HUES6 (cell line): ENCODE data around the gene MBD2.
"Not testable (repeated sequence)": the region's sequence is repeated elsewhere in the genome, so short reads cannot be mapped to it uniquely, and the experiment has no call there.

Experiments
- H3K27ac ChIP-seq: 2 replicates; pipeline ENCODE4 v1.7.0; 2013; ENCODE audit warnings: low read depth, mild to moderate bottlenecking, low read length, inconsistent platforms
- H3K27me3 ChIP-seq: 2 replicates; pipeline ENCODE4 v1.6.1; 2013; ENCODE audit warnings: low read length; ENCODE audit not compliant: control insufficient read depth, insufficient read depth
- H3K36me3 ChIP-seq: 2 replicates; pipeline ENCODE4 v1.6.1; 2013; ENCODE audit warnings: low read length; ENCODE audit not compliant: control insufficient read depth, insufficient read depth
- H3K4me1 ChIP-seq: 2 replicates; pipeline ENCODE4 v1.6.1; 2013; ENCODE audit warnings: low read length; ENCODE audit not compliant: control insufficient read depth, insufficient read depth
- H3K4me3 ChIP-seq: 2 replicates; pipeline ENCODE4 v1.5.1; 2013; ENCODE audit warnings: low read depth, low read length
- H3K9ac ChIP-seq: one replicate; pipeline ENCODE4 v1.6.1; 2013; ENCODE audit warnings: mild to moderate bottlenecking, low read length
- H3K9me3 ChIP-seq: 2 replicates; pipeline ENCODE4 v1.6.1; 2013; ENCODE audit warnings: low read depth, low read length; ENCODE audit not compliant: control insufficient read depth, insufficient read depth

MBD2 gene

DNA sequence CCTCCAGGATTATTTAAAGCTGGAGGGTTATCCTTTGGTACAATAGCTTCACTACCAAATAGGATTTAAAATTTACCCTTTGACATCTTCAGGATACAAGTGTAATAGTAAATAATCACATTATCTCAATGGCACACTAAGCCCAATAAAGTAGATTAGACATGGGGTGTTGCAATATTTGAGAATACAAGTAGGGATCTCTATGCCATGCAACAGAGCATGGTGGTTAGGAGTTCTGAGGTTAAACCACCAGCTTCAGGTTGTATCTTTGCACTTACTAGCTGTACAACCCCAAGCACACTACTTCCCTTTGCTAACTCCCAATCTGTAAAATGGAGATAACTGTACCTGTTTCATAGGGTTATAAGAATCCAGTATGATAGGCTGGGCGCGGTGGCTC is 6.2 kb downstream of the MBD2 start:
- Histone ChIP-seq H3K27ac (no peak overlapping the region), H3K4me1 (peaks cover 9% of the 10 kb centered on the region; the same call in 1 of the 2 replicates), H3K36me3 (0 out of 2 replicates have a peak, but pooled peaks cover 3% of the 10 kb centered on the region), H3K27me3 (no peaks in the 10 kb centered on the region), H3K9ac (no peak overlapping the region), H3K4me3 (no peak overlapping the region), H3K9me3 (no peaks in the 10 kb centered on the region)

DNA sequence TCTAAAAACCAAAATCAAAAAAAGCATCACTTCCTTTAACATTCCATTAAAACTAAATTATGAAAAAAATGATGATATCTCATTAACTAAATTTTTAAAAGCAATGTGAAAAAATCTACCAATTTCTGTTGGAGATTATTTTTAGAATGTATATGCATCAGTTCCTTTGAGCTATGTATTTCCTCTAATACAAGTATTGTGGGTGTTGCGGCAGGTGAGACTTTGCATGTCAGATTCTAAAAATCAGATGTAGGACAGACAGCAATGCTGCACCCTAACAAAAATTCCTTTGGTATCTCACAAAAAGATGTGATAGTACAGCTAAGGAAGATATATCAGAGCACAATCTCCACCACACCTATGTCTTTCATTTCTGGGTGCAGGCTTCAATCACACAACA is 6.8 kb downstream of the MBD2 start:
- Histone ChIP-seq H3K9me3 (no peaks in the 10 kb centered on the region), H3K36me3 (0 out of 2 replicates have a peak, but pooled peaks cover 3% of the 10 kb centered on the region), H3K27ac (no peak overlapping the region), H3K4me1 (peaks cover 6% of the 10 kb centered on the region; the same call in 1 of the 2 replicates), H3K27me3 (no peaks in the 10 kb centered on the region), H3K9ac (no peak overlapping the region), H3K4me3 (no peak overlapping the region)

GRCh38 chr18:54215069-54215468 is 9.4 kb downstream of the MBD2 start:
- Histone ChIP-seq H3K27ac (no peak overlapping the region), H3K9ac (no peak overlapping the region), H3K27me3 (no peaks in the 10 kb centered on the region), H3K4me1 (peaks cover 3% of the 10 kb centered on the region; the same call in 1 of the 2 replicates), H3K36me3 (no peaks in the 10 kb centered on the region), H3K4me3 (no peak overlapping the region), H3K9me3 (no peaks in the 10 kb centered on the region)

DNA sequence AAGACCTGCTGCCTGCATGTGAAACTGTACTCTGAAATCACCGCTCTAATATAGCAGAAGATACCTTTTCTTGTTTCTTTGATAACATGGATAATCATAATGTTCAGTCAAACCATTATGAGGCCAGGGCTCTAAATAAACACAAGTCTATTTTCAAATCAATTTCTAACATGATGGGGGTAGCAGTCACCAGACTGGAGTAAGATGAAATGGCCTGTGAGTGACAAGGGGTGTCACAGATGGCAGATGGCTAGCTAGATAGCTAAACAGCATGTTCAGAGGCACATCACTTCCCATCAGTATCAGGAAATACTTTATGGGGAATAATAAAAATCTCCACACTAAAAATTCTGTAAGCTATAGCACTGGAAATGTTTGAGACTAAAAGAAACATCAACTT is 14.0 kb downstream of the MBD2 start:
- no peaks in the 10 kb centered on the region for H3K36me3 ChIP-seq
- no peaks in the 10 kb centered on the region for H3K27me3 ChIP-seq
- H3K9ac ChIP-seq, result no peak overlapping the region
- no peaks in the 10 kb centered on the region for H3K9me3 ChIP-seq
- H3K4me3 ChIP-seq, result no peak overlapping the region
- no peak overlapping the region for H3K27ac ChIP-seq
- no peaks in the 10 kb centered on the region; the same call in 1 of the 2 replicates for H3K4me1 ChIP-seq

DNA sequence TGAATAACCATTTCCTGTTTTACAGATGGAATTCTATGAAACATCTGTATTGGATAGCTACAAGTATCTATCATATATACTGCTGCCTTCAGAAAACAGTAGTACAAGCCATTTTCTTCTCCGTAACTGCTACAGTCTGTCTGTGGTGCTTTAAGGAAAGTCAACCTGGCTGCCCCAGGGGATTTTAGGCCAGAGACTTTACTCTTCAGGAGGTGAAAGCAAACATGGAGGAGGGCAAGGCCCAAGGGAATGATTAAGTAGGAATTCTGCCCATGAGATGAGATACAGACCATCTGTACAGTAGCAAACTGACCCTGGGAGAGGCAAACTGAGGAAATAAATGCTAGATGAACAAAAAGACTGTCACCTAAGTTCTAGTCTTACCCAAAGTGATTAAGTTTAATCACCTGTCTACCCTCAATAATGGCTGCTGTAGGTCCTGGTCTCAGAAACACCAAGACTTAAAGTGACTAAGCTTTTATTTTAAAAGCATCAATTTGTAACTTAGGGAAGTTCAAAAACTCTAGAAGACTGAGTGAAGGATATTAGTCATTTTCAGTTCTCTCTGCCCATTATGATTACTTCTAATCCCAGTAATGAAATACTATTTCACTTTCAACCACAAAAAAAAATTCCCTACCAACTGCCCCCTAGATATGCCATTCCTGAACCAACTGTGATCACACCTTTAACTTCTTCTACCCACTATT is 14.8 kb downstream of the MBD2 start:
- Histone ChIP-seq H3K9me3 (no peaks in the 10 kb centered on the region), H3K4me3 (no peak overlapping the region), H3K27me3 (no peaks in the 10 kb centered on the region), H3K4me1 (no peaks in the 10 kb centered on the region; the same call in 1 of the 2 replicates), H3K36me3 (peaks cover 3% of the 10 kb centered on the region; the same call in 1 of the 2 replicates), H3K9ac (no peak overlapping the region), H3K27ac (no peak overlapping the region)

DNA sequence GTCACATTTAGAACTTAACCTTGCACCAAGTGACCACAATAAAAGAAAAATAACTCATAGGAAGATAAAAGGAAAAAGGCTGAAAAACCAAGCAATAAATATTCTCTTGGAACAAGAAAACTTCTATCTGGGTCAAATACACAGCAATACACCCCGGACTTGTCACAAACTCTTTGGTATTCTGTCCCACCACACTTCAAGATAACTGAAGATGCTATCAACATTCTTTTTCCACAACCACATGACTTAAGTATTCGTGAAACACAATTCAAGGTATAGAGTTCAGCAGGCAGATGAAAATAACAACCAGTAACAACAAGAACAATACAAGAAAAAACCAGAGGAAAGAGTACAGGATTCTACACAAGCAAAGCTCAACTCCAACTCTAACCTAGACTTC is 18.0 kb downstream of the MBD2 start:
- Histone ChIP-seq H3K27ac (no peak overlapping the region), H3K27me3 (no peaks in the 10 kb centered on the region), H3K9me3 (no peaks in the 10 kb centered on the region), H3K36me3 (peaks cover 30% of the 10 kb centered on the region), H3K4me3 (no peak overlapping the region), H3K4me1 (no peaks in the 10 kb centered on the region; the same call in 1 of the 2 replicates), H3K9ac (no peak overlapping the region)

DNA sequence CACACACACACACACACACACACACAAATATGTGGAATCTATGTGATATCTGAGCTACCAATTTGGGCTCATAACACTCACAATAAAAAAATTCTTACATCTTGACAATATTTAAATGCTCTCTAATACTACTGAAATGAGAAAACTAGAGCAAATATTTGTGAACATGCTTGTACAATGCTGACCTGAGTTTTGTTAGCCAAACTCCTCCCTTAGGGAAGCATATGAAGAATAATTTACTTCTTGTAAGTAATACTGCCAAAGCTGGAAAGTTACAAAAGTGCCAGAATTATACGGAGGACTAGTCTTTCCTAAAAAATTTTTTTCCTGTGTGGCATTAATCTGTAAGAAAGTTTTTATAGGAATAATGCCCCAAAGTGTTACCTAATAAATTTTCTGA is 18.5 kb downstream of the MBD2 start:
- H3K36me3 ChIP-seq, result peaks cover 35% of the 10 kb centered on the region
- H3K27me3 ChIP-seq, result no peaks in the 10 kb centered on the region
- H3K9ac ChIP-seq, result no peak overlapping the region
- H3K4me1 ChIP-seq, result no peaks in the 10 kb centered on the region; the same call in 1 of the 2 replicates
- no peak overlapping the region for H3K4me3 ChIP-seq
- H3K9me3 ChIP-seq, result no peaks in the 10 kb centered on the region
- H3K27ac ChIP-seq, result no peak overlapping the region

DNA sequence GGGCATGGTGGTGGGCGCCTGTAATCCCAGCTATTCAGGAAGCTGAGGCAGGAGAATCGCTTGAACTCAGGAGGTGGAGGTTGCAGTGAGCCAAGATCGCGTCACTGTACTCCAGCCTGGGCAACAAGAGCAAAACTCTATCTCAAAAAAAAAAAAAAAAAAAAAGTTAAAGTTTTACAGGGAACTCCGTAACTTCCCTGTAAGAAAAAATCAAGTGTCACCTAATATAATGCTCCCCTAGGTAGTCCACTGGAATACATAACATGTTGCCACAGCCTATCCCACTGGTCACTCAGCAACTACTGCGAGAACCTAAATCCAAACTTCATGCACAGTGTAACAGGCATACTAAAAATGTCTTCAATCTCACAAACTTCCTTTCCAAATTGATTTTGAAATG is 19.0 kb downstream of the MBD2 start:
- not testable (repeated sequence) for H3K27me3 ChIP-seq, H3K4me3 ChIP-seq, H3K9me3 ChIP-seq, H3K9ac ChIP-seq, H3K27ac ChIP-seq, H3K4me1 ChIP-seq
- H3K36me3 ChIP-seq, result peaks cover 36% of the 10 kb centered on the region

- Histone ChIP-seq H3K36me3 (peaks cover 36% of the 10 kb centered on the region), H3K4me1 (no peaks in the 10 kb centered on the region; the same call in 1 of the 2 replicates), H3K9me3 (no peaks in the 10 kb centered on the region), H3K27me3 (no peaks in the 10 kb centered on the region), H3K9ac (no peak overlapping the region), H3K4me3 (no peak overlapping the region), H3K27ac (no peak overlapping the region)
Measured at GRCh38 chr18:54204883-54205282, 19.6 kb downstream of the MBD2 start.

- Histone ChIP-seq H3K27me3 (no peaks in the 10 kb centered on the region), H3K36me3 (peaks cover 39% of the 10 kb centered on the region), H3K9ac (no peak overlapping the region), H3K4me1 (no peaks in the 10 kb centered on the region; the same call in 1 of the 2 replicates), H3K4me3 (no peak overlapping the region), H3K27ac (no peak overlapping the region), H3K9me3 (no peaks in the 10 kb centered on the region)
Measured at GRCh38 chr18:54203914-54204313, 20.6 kb downstream of the MBD2 start.

DNA sequence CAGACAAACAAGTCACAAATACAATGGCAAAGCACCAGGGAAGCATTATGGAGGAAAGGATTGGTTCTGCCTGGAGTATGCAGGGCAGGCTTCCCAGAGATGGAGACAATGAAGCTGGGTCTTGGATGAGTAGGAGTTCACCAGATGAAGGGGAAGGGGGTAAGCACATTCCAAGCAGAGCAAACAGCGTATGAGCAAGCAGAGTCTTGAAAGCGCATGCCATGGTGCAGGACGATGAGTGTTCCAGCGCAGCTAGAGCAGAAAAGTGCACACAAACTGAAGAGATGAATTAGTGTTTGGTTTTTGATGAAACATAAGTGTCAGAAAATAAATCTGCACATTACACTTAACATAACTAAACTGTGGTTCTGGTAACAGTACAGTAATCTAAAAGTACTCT is 21.6 kb downstream of the MBD2 start:
- H3K9ac ChIP-seq, result no peak overlapping the region
- H3K4me3 ChIP-seq, result no peak overlapping the region
- no peak overlapping the region for H3K27ac ChIP-seq
- H3K4me1 ChIP-seq, result no peaks in the 10 kb centered on the region; the same call in 1 of the 2 replicates
- H3K9me3 ChIP-seq, result no peaks in the 10 kb centered on the region
- H3K36me3 ChIP-seq, result peaks cover 39% of the 10 kb centered on the region
- no peaks in the 10 kb centered on the region for H3K27me3 ChIP-seq
